HG03045 (cell line): ENCODE measurements around the gene CNOT8.

Experiments used
- ATAC-seq: cut with Tn5 transposase; IDR thresholded peaks from one replicate; pipeline ENCODE4 v1.9.1; 2021; ENCODE audit warnings: mild to moderate bottlenecking, moderate library complexity; ENCODE audit not compliant: unreplicated experiment

CNOT8 gene

GRCh38 chr5:154863291-154864080 is 5.1 kb downstream of the CNOT8 start:
- no peak for ATAC-seq

GRCh38 chr5:154865466-154866184 is 7.2 kb downstream of the CNOT8 start:
- ATAC-seq, result no peak

- no peak for ATAC-seq
Observed at GRCh38 chr5:154866841-154867240, 8.4 kb downstream of the CNOT8 start.

- ATAC-seq, result no peak
Observed at GRCh38 chr5:154868702-154869101, 10.3 kb downstream of the CNOT8 start.

GRCh38 chr5:154871734-154872133 is 13.3 kb downstream of the CNOT8 start:
- ATAC-seq, result no peak

GRCh38 chr5:154873791-154874331 is 15.4 kb downstream of the CNOT8 start:
- no peak for ATAC-seq

GRCh38 chr5:154878642-154879335 is 20.4 kb downstream of the CNOT8 start:
- no peak for ATAC-seq

GRCh38 chr5:154881986-154882385 is 23.6 kb downstream of the CNOT8 start:
- no peak for ATAC-seq

GRCh38 chr5:154884424-154884823 is 26.0 kb downstream of the CNOT8 start:
- ATAC-seq, result no peak

- no peak for ATAC-seq
Observed at GRCh38 chr5:154885439-154885838, 27.0 kb downstream of the CNOT8 start.

GRCh38 chr5:154892369-154892771 is 33.9 kb downstream of the CNOT8 start:
- no peak for ATAC-seq

- no peak for ATAC-seq
Observed at GRCh38 chr5:154893381-154893780, 35.0 kb downstream of the CNOT8 start.

GRCh38 chr5:154895606-154896561 is 37.5 kb downstream of the CNOT8 start:
- ATAC-seq, result no peak

- ATAC-seq, result no peak
Observed at GRCh38 chr5:154896562-154897165, 38.2 kb downstream of the CNOT8 start.

- ATAC-seq, result no peak
Observed at GRCh38 chr5:154898210-154898609, 39.8 kb downstream of the CNOT8 start.

GRCh38 chr5:154899151-154899816 is 40.9 kb downstream of the CNOT8 start:
- no peak for ATAC-seq

GRCh38 chr5:154900066-154900465 is 41.6 kb downstream of the CNOT8 start:
- ATAC-seq, result no peak

- ATAC-seq, result no peak
Observed at GRCh38 chr5:154901276-154901675, 42.8 kb downstream of the CNOT8 start.

GRCh38 chr5:154901913-154902312 is 43.5 kb downstream of the CNOT8 start:
- no peak for ATAC-seq
